Caco-2 (cell line): ENCODE results near the gene NTHL1. TPM values are rescaled to one million over a fixed set of nuclear protein-coding genes. Genes with fewer than 3 reads are reported as not detected.

Experiments used
- BruUV-seq: library from RNA; stranded (reverse); fragments of 400-500 nt; replicated peaks from 2 replicates; lab custom pipeline; 2021; lab: Mats Ljungman, UMichigan
- CTCF ChIA-PET: fragments of 300-600 bp; sonication (Branson Sonifier 250); formaldehyde crosslinking; loops from one replicate; lab custom pipeline; 2022; ENCODE audit warnings: antibody characterized with exemption; lab: Charles Lee
- POLR2A ChIA-PET: fragments of 300-600 bp; sonication (Branson Sonifier 250); formaldehyde crosslinking; loops from one replicate; lab custom pipeline; 2022; ENCODE audit warnings: antibody characterized with exemption; lab: Charles Lee
- DNase-seq, 2 experiments: peaks; one replicate each; pipeline versions ENCODE4 v3.0.0 to v3.0.0-alpha.2; 2020 to 2022
- H3K27me3 ChIP-seq: replicated peaks from 2 replicates; pipeline ENCODE4 v1.6.0; 2011; ENCODE audit warnings: low read length; ENCODE audit not compliant: control insufficient read depth, insufficient read depth
- H3K36me3 ChIP-seq: 2 replicates; pipeline ENCODE4 v1.5.1; 2011; ENCODE audit warnings: low read length; ENCODE audit not compliant: control insufficient read depth, insufficient read depth
- H3K4me1 ChIP-seq: fragments of 250-450 bp; sonication (Bioruptor Pico); 2 replicates; pipeline ENCODE4 v1.5.1; 2020; ENCODE audit warnings: mild to moderate bottlenecking
- H3K4me3 ChIP-seq: 2 replicates; pipeline ENCODE4 v1.5.1; 2011; ENCODE audit warnings: low read depth, mild to moderate bottlenecking, control low read depth, low read length
- H3K9me3 ChIP-seq: fragments of 250-450 bp; sonication (Bioruptor Pico); 2 replicates; pipeline ENCODE4 v1.5.1; 2020; ENCODE audit warnings: mild to moderate bottlenecking, moderate library complexity
- H3K27ac Mint-ChIP-seq: one replicate; pipeline ENCODE4 v1.8.0; 2022; ENCODE audit warnings: mixed read lengths; ENCODE audit not compliant: unreplicated experiment
- H3K27me3 Mint-ChIP-seq: one replicate; pipeline ENCODE4 v1.8.0; 2022; ENCODE audit warnings: mixed read lengths; ENCODE audit not compliant: insufficient read depth, unreplicated experiment
- H3K36me3 Mint-ChIP-seq: one replicate; pipeline ENCODE4 v1.8.0; 2022; ENCODE audit warnings: mild to moderate bottlenecking, mixed read lengths; ENCODE audit not compliant: insufficient read depth, unreplicated experiment
- H3K4me1 Mint-ChIP-seq: one replicate; pipeline ENCODE4 v1.8.0; 2022; ENCODE audit warnings: low read depth, mixed read lengths; ENCODE audit not compliant: unreplicated experiment
- H3K4me3 Mint-ChIP-seq: one replicate; pipeline ENCODE4 v1.8.0; 2022; ENCODE audit warnings: mild to moderate bottlenecking, moderate library complexity, mixed read lengths; ENCODE audit not compliant: unreplicated experiment
- H3K9me3 Mint-ChIP-seq: one replicate; pipeline ENCODE4 v1.8.0; 2022; ENCODE audit warnings: mixed read lengths; ENCODE audit not compliant: unreplicated experiment
- intact Hi-C: fragments of 100-400 bp; cut with micrococcal nuclease; formaldehyde crosslinking; loops from one replicate; pipeline ENCODE4 v1.10.0; 2022; ENCODE audit not compliant: unreplicated experiment
- total RNA-seq: library from RNA; stranded (reverse); gene quantifications from 2 replicates; pipeline ENCODE4 v1.2.3, GENCODE V29; 2022
- TF ChIP-seq, protein P1 (sequence below), 2 experiments: fragments of 200-600 bp in 1 of 2; IDR thresholded peaks; 1 replicate in 1 of 2; 2 replicates in 1 of 2; pipeline versions ENCODE4 v1.5.1 to v1.8.0; 2011 to 2022; ENCODE audit warnings: antibody characterized with exemption in 1 of 2, control low read depth in 1 of 2, inconsistent platforms in 1 of 2, low read depth in 1 of 2, low read length in 1 of 2, mild to moderate bottlenecking in 1 of 2, moderate library complexity in 1 of 2; ENCODE audit not compliant: insufficient read depth in 1 of 2, severe bottlenecking in 1 of 2, unreplicated experiment in 1 of 2

NTHL1 gene
- total RNA-seq, 1 experiment from 2014 or later: 38.6 TPM

GRCh38 chr16:2008009-2008526 lies 39.6 kb downstream of the NTHL1 start:
- Mint-ChIP-seq H3K27me3 (no peaks in the 10 kb centered on the region), H3K4me1 (peaks cover 5% of the 10 kb centered on the region), H3K36me3 (peaks cover 31% of the 10 kb centered on the region), H3K4me3 (peak overlapping the region; percentile 77), H3K27ac (peak overlapping the region; percentile 53), H3K9me3 (no peaks in the 10 kb centered on the region)
- H3K4me1 ChIP-seq: peaks cover 15% of the 10 kb centered on the region; the same call in 1 of the 2 replicates
- CTCF ChIA-PET: interaction anchor here (1.3 kb wide), 1 partner anchor 132 kb away, joined by 7 read pairs; no protein-coding TSS in a partner anchor
- BruUV-seq: TSS peak; percentile 78
- H3K27me3 ChIP-seq: no peaks in the 10 kb centered on the region
- intact Hi-C loops: no loop called here
- POLR2A ChIA-PET: interaction anchor here (1.4 to 1.9 kb wide), 2 partner anchors 43 to 147 kb away, joined by 6 to 16 read pairs; partner anchors contain the start of genes RPS2 and TRAF7
- DNase-seq: no peak
- H3K36me3 ChIP-seq: no peaks in the 10 kb centered on the region; the same call in 1 of the 2 replicates
- TF ChIP-seq, protein P1, sequence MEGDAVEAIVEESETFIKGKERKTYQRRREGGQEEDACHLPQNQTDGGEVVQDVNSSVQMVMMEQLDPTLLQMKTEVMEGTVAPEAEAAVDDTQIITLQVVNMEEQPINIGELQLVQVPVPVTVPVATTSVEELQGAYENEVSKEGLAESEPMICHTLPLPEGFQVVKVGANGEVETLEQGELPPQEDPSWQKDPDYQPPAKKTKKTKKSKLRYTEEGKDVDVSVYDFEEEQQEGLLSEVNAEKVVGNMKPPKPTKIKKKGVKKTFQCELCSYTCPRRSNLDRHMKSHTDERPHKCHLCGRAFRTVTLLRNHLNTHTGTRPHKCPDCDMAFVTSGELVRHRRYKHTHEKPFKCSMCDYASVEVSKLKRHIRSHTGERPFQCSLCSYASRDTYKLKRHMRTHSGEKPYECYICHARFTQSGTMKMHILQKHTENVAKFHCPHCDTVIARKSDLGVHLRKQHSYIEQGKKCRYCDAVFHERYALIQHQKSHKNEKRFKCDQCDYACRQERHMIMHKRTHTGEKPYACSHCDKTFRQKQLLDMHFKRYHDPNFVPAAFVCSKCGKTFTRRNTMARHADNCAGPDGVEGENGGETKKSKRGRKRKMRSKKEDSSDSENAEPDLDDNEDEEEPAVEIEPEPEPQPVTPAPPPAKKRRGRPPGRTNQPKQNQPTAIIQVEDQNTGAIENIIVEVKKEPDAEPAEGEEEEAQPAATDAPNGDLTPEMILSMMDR (IDR thresholded peaks at IDR 0.05; ENCODE audit: insufficient read depth in 1 of 2, low read depth in 1 of 2, low read length in 1 of 2, severe bottlenecking in 1 of 2, unreplicated experiment in 1 of 2): no peak
- H3K9me3 ChIP-seq: no peaks in the 10 kb centered on the region
- H3K4me3 ChIP-seq: peak overlapping the region; percentile 63; the same call in 1 of the 2 replicates

DNA sequence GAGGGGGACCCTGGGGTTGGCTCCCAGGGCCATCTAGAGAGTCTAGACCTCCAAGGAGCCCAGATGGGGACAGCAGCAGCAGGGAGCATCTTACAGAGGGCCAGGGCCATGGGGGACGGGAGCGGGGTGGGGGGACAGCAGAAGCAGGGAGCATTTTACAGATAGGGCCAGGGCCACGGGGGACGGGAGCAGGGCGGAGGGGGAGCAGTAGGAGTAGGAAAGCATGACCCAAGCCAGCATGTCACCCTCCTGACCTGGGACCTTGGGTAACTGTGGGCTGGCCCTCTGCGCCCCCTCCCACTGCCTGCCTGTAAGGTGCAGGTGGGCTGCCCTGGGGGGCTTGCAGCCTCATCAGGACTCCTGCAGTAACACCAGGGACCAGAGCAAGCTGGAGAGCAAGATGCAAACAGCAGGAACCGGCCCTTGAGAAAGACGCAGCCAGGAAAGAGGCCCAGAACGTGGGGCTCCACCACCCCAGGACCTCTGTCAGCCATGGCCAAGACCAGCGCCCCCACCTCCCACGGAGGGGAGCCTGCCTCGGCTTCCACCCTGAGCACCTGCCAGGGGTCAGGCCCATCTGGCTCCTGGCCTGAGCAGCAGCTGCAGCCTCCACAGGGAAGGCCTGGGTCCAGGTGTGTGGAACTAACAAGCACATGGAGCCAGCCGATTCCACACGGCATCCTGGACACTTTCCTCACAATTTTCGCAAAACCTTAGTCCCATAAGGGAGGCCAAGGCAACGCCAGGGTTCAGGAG lies 40.4 kb downstream of the NTHL1 start:
- peak overlapping the region; percentile 53 for H3K27ac Mint-ChIP-seq

GRCh38 chr16:2006317-2006716 lies 41.3 kb downstream of the NTHL1 start:
- DNase-seq: no peak
- H3K4me3 Mint-ChIP-seq: peak overlapping the region; percentile 45
- no peaks in the 10 kb centered on the region for H3K9me3 Mint-ChIP-seq
- ChIA-PET CTCF (no interaction called here), POLR2A (no interaction called here)
- H3K36me3 Mint-ChIP-seq: peaks cover 36% of the 10 kb centered on the region
- no peaks in the 10 kb centered on the region for H3K27me3 ChIP-seq
- no peak overlapping the region for H3K4me3 ChIP-seq
- peak overlapping the region; percentile 51 for H3K27ac Mint-ChIP-seq
- H3K27me3 Mint-ChIP-seq: no peaks in the 10 kb centered on the region
- BruUV-seq: no TSS peak
- intact Hi-C loops: no loop called here
- H3K36me3 ChIP-seq: no peaks in the 10 kb centered on the region; the same call in 1 of the 2 replicates
- H3K4me1 ChIP-seq: peaks cover 15% of the 10 kb centered on the region; the same call in 1 of the 2 replicates
- TF ChIP-seq, protein P1 (IDR thresholded peaks at IDR 0.05; ENCODE audit: insufficient read depth in 1 of 2, low read depth in 1 of 2, low read length in 1 of 2, severe bottlenecking in 1 of 2, unreplicated experiment in 1 of 2): no peak
- H3K9me3 ChIP-seq: no peaks in the 10 kb centered on the region
- H3K4me1 Mint-ChIP-seq: peaks cover 5% of the 10 kb centered on the region

More for the DNA sequence above, 40.4 kb downstream of the NTHL1 start:
- Mint-ChIP-seq H3K4me1 (peaks cover 5% of the 10 kb centered on the region), H3K36me3 (peaks cover 31% of the 10 kb centered on the region), H3K9me3 (no peaks in the 10 kb centered on the region), H3K27me3 (no peaks in the 10 kb centered on the region), H3K4me3 (peak overlapping the region; percentile 77)
- Histone ChIP-seq H3K36me3 (no peaks in the 10 kb centered on the region; the same call in 1 of the 2 replicates), H3K27me3 (no peaks in the 10 kb centered on the region), H3K9me3 (no peaks in the 10 kb centered on the region), H3K4me3 (no peak overlapping the region), H3K4me1 (peaks cover 15% of the 10 kb centered on the region; the same call in 1 of the 2 replicates)
- TF ChIP-seq, protein P1 (IDR thresholded peaks at IDR 0.05; ENCODE audit: insufficient read depth in 1 of 2, low read depth in 1 of 2, low read length in 1 of 2, severe bottlenecking in 1 of 2, unreplicated experiment in 1 of 2): no peak
- intact Hi-C loops: no loop called here
- DNase-seq: no peak
- no TSS peak for BruUV-seq
- ChIA-PET POLR2A (no interaction called here), CTCF (no interaction called here)
